GM21723 (cell line): ENCODE results near the gene NRBP1.

Experiments
- ATAC-seq: cut with Tn5 transposase; IDR thresholded peaks from one replicate; pipeline ENCODE4 v1.9.1; 2021; ENCODE audit warnings: mild to moderate bottlenecking, moderate library complexity; ENCODE audit not compliant: unreplicated experiment

The NRBP1 gene

DNA sequence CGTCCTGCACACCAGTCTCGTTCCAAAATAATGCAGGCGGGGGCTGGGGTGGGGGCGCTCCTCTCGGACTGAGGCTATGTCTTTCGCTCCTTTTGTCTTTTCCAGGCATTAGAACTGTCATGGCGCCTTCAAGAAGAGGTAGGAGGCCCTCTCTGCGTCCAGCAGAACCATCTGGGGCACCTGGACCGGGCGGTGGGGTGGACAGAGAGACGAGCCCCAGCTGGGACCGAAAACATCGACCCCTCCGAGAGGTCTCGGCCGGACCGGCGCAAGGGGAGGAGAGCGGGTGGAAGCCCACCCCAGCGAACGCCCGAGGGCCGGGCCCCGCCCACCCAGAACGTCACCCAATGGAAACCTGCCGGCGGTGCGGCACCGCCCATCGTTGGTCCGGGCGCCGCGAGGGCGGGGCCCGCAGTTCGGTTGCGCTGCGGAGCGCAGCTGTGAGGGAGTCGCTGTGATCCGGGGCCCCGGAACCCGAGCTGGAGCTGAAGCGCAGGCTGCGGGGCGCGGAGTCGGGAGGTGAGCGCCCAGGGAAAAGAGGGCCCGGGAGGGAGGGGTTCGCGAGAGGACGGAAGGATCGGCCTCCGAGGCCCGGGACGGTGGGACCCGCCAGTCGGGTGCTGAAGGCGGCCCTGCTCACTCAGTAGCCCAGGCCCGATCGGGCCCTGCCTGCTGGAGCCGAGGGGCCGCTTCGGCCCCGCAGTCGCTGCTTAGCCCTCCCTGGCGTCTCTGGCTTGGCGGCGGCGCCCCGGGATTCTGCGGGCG lies at the start of gene NRBP1:
TSS of gene NRBP1 (plus strand) at position 419 of the 765 bp plus-strand sequence. CDS start 4,643 bp downstream, outside the sequence.
- ATAC-seq: peak; percentile 84

DNA sequence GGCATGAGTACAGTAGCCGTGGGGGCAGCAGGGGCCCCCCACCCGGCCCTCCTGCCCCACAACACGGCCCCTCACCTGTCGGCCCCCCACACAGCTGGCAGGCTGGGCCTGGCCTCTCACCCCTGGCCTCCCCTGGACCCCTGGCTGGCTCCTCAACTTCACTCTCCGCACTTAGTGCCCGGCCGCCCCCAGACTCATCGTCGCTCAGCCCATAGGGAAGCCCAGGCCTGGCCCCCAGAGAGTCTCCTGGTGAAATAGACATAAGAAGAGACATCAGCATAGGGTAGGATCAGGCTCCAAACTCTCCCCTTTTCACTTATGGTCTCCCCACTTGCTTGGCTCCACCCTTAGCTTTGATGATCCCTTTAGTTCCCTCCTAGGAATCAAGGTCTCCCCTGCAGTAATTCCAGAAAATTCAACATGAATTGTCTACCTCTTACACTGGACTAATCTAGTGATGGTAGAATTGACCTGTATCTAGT lies 49.6 kb upstream of the NRBP1 start:
- ATAC-seq: no peak

DNA sequence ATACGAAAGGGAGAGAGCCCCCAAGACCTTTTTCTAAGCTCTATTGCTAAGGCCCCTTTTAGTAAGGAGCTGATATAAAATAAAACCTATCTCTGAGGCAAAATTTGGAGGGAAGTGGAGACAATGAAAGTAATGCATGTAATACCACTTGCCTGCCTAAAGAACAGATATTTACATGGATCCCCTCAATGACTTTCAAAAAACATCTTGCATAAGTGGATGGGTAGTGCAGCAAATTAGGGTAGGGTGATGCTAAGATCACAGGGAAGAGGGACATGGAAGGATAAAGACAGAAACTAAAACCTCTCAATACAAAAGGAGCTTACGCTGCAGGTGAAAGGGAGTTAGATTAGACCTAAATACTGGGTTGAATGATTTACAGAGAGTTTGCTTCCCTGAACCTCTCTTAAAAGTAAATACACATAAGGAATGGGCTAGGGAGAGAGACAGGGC lies 49.0 kb upstream of the NRBP1 start:
- ATAC-seq: no peak

DNA sequence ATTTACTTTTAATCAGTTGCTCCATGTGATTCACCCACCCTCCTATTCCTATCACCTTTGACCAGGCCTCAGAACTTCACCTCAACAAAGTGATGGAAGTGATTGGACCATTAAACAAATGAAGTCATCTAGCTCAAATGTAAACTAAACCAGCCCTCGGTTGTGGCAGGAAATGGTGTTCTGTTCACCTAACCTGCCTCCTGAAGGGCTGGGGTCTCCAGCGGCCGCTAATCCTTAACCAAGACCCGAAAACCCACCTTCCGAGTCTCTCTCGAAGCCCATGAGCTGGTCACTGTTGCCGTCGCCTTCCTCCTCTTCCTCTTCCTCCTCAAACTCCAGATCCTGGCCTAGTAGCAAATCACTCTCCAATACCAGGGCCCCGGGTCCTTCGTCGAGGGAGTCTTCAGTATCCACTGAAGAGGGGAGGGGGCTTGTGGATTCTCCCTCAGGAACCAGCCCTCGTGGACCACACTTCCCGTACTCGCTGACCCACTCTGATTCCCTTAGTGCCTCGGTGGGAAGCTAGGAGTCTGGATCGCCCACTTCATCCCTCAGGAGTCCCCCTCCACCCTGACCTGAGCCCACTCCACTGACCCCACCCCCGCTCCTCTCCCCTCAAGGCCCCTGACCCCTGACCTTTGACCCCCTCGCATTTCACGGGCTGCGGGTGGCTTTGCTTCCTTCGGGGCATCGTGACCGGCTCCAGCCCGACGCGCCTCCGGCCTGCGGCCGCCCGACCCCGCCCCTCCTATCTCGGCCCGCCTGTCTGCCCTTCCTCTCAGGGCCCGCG lies 48.4 kb upstream of the NRBP1 start:
- ATAC-seq: no peak

DNA sequence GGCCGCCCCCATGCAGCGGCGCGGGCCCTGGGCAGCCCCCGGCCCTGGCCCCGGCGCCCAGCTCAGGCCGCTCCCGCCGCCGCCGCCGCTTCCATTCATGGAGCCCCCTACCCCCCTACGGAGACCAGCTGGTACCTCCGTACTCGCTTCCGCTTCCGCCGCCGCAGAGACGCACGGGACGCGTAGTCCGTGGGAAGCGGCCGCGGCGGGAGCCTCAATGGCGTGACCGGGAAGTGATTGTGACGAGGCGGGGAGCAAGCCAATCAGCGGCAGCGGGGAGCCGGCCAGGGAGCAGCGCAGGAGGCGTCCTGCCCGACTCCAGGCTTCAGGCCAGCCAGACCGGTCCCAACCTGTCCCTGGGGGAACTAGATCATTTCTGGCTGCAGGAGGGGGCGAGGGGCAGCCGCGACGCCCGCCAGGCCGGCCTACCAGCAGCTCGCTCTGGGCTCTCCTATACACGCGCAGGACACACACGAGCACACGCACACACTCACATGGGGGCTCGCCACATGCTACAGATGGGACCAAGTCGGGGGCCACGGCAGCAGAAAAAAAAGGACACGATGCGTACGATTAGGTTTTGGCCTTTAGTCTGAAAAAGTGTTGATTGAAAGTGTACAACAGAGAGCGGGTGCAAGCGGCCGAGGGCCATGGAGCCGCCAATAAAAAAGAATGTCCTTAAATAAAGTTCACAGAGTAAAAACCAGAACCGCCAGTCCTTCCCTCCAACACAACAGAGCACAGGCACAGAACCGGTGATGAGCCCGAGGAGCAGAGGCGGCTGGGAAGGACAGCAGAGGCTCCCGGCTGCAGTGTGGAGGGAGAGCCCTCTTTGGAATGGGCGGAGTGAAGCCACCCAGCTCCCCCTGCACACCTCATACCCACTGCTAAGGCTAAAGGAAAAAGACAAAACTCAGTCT lies 47.5 kb upstream of the NRBP1 start, which contains the start of gene ZNF513:
TSS of gene ZNF513 (minus strand) at position 109 of the 920 bp plus-strand sequence. CDS start 208 bp downstream, outside the sequence.
- peak; percentile 90 for ATAC-seq

DNA sequence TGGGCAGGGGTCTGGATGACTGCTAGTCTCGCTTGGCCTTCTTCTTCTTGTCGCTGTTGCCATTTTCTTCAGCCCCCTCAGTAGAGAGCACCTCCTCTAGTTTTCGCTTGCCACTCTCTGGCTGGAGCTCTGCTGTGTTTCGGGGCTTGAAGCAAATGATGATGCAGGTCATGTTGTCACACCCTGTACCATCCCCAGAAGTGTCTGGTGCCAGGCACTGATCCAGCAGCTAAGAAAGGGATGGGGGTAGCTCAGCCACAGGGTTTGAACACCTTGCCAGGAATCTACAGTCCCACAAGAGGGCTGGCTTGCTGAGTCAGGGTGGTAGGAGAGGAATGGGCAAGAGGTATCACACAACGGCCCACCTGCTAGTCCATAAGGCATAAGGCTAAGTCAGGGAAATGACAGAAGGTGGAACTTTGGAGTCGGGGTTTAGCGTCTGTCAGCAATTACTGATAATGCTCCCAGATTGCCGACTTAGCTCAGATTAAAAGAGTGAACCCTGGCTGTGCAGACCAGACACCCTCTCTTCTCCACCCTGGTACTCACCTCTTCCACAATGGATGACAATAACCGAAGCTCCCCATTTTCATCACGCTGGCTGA lies 46.8 kb upstream of the NRBP1 start:
- no peak for ATAC-seq

DNA sequence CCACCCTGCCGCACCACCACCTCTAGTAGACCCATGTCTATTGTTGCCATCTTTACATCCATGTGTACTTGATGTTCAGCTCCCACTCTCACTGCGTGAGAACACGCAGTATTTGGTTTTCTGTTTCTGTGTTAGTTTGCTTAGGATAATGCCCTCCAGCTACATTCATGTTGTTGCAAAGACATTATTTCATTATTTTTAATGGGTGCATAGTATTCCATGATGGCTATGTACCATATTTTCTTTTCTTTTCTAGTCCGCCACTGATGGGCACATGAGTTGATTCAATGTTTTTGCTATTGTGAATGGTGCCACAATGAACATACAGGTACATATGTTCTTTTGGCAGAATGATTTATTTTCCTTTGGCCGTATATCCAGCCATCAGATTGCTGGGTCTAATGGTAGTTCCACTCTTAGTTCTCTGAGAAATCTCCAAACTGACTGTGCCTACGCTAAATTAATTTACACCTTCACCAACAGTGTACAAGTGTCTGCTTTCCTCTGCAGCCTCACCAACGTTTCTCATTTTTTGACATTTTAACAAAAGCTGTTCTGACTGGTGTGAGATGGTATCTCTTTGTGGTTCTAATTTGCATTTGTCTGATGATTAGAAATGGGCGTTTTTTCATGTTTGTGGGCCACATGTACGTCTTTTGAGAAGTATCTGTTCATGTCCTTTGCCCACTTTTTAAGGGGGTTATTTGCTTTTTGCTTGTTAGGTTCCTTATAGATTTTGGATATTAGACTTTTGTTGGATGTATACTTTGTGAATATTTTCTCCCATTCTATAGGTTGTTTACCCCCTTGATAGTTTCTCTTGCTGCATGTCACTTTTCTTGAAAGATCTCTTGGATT lies 37.4 kb upstream of the NRBP1 start:
- ATAC-seq: no peak

DNA sequence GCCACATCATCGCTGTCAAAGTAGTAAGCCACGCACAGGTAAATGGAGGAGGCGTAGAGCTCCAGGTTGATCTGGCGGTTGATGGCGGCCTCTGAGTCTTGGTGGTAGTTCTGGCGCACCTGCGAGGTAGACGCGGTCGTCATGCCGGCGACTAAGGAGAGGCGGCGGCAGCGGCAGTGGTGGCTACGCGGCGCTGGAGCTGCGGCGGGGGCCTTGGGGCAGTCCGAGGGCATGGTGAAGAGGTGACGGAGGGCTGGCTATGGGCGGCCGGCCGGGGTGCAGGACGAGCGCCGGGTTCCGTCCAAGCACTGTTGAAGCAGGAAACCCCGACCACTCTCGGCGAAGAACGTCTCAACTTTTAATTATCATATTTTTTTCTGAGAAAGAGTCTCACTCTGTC lies 35.2 kb upstream of the NRBP1 start:
- ATAC-seq: no peak

DNA sequence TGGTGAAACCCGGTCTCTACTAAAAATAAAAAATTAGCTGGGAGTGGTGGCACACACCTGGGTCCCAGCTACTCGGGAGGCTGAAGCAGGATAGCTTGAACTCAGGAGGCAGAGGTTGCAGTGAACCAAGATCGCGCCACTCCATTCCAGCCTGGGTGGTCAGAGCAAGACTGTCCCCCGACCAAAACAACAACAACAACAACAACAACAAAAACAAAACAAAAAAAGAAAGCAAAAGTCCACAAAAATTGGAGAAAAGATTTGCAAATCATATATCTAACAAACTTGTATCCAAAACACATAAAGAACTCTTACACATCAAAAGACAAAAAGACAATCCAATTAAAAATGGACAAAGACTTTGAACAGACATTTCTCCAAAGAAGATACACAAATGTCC lies 29.5 kb upstream of the NRBP1 start:
- ATAC-seq: no peak

DNA sequence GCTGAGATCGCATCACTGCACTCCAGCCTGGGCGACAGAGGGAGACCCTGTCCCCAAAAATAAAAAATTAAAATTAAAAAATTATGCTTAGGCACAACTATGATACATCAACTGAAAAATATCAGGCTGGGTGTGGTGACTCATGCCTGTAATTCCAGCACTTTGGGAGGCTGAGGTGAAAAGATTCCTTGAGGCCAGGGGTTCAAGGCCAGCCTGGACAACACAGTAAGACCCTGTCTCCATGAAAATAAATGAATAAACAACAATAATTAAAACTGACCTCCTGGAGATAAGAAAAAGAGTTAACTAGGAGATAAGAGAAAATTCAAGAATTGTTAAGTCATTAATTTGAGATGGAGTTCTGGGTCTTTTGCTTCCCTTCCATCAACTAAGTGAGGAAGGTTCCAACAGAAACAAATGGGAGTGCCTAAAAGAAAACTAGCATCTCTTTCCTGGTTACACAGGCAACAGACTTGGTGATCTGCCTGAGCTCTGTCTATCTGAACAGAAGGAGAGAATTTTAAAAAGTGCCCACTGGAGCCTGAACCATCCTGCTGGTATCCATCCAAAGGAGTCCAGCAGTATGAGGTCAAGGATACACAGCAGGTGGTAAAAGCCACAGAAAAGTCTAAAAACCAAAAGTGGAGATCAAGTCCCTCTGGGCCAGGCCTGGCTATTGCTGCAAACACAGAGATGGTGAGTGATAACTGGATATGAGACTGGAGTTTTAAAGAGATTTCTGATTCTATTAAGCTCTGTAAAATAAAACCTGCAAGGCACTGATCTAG lies 27.9 kb upstream of the NRBP1 start:
- no peak for ATAC-seq

DNA sequence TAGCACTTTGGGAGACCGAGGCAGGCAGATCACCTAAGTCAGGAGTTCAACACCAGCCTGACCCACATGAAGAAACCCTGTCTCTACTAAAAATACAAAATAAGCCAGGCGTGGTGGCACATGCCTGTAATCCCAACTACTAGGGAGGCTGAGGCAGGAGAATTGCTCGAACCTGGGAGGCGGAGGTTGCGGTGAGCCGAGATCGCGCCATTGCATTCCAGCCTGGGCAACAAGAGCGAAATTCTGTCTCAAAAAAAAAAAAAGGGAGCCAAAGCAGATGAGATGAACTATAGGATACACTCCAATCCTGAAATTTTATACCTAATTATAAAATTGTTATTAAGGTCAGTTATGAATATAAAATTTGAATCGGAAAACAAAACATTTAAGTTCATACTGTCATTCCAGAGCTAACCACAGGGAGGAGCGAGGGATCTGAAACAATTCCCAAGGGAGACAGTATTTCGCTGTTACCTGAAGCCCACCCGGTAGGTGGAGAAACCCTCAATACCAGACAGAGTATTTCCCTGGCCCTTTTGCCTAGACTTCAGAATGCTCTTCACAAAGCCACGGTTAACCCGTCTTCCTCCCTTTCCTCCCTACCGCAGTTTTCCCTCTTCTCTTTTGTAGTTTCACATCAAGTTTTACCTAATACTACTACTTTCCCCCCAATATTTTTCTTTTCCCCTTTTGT lies 20.5 kb upstream of the NRBP1 start:
- no peak for ATAC-seq

DNA sequence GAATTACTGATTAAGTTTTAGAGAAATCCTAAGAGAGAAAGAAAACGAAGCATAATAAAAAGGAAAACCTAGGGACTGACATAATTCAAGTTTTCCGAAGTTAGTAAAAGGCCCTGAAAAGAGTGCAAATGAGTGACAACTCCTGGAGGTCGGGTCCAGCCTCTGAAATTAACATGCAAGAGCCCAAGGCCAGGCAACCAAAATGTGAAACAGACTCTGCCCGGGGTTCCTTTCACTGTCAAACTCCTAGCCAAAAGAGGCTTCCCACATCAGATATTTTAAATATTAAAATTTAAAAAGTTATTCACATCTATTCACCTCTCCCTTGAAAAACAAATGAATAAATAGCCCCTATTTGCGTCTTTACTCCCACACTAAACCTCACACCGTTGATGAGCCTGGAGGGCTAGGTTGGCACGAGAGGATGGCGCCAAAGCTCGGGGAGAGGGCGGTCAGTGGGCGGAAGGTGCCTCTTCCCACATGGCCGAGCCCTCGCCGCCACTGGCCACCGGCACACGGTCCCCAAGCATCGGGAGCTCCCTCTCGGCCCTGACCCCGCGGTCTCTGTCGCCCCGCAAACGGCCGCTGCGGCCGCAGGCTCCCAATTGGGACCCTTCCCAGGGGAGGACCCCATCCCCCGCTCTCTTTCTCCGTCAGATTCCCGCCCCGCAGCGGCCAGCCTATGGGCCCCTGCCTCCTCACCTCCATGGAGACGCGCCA lies 19.7 kb upstream of the NRBP1 start:
- ATAC-seq: peak; percentile 48

DNA sequence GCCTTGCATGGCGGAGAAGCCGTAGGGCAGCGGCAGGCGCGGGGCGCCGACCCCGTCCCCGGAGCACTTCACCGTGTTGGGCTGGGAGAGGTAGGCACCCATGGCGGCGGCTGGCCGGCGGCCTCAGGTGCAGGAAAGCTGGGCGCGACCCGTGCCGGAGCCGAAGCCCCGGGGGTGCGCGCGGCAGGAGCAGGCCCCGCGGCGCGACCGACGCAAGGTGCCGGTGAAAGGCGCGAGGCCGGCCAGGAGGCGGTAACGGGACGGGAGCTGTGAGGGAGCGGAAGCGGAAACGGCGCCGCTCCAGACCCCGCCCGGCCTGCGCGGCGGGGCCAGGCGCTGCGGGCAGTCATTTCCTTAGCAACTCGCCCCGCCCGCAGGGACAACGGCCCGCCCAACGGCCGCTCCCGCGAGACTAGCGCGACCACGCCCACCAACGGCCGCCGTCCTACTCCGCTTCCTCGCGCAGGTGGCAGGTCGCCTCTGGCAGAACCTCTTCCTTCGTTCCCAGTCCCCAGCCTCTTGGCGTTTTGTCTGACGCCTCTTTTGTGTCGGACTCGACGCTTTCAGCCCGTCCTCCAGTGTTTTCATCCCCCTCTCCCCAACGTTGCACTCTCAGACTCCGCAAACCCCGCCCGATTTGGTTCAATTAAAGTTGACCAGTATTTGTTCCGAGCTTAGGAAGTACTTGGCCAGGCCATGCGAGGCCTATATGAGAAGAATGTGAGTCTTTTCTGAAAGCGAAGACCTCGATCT lies 18.9 kb upstream of the NRBP1 start, which contains the start of gene PPM1G:
TSS of gene PPM1G (minus strand) at position 271 of the 753 bp plus-strand sequence. CDS start at position 102, 169 bp downstream.
- ATAC-seq: peak; percentile 93

DNA sequence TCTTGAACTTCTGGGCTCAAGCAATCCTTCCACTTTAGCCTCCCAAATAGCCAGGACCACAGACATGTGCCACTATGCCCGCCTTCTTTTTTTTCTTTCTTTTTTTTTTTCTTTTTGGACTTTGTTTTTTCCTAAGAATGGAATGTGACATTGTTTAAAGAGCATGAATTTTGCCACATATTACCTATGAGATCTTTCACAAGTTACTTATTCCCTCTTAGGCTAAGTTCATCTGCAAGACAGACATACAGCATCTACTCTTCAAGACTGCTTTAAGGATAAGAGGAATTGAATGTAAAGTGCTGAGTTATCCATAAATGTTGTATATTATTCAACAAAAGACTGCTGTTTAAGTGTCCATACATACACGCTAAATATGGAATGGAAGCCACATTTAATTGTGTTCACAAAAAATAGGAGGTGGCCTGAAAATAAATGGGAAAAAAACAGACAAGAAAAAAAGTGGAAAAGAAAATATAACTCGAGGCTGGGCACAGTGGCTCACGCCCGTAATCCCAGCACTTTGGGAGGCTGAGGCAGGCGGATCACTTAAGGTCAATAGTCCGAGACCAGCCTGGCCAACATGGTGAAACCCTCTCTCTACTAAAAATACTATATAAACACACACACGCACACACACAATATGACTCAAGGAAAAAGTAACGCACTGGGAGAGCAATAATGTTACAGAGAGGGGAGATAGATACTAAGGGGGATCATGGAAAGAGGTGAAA lies 15.8 kb upstream of the NRBP1 start:
- ATAC-seq: no peak

DNA sequence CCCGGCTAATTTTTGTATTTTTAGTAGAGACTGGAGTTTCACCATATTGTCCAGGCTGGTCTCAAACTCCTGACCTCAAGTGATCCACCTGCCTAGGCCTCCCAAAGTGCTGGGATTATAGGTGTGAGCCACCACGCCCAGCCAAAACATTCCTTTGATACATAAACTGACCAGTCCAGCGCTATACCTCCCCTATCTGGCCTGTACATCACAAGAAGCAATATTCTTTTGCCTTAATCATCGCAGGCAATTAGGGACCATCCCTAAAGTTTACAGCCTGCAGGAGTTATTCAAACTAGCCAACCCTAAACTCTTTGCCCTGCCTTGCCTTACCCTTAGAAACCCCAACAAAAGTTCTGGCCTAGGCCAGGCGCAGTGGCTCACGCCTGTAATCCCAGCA lies 12.3 kb upstream of the NRBP1 start:
- ATAC-seq: no peak

DNA sequence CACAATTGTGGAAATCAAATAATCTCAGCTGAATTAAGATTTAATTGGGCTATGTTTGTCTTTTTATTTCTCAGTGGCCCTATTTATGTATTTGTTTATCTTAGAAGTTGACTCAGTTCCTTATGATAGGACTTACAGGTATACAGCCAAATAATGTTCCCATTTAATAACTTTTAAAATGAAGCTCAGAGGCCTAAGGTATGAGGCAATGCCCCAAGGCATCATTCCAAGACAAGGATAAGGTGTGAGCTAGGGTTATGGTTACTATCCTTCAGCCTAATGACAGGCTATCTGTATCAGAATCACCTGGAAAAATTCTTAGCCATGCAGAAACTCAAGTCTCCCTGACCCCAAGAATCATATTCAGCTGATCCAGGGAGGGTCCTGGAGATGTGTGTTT lies 7.4 kb upstream of the NRBP1 start:
- no peak for ATAC-seq
